ENCODE measurements around the gene NFE2L2.

DNA sequence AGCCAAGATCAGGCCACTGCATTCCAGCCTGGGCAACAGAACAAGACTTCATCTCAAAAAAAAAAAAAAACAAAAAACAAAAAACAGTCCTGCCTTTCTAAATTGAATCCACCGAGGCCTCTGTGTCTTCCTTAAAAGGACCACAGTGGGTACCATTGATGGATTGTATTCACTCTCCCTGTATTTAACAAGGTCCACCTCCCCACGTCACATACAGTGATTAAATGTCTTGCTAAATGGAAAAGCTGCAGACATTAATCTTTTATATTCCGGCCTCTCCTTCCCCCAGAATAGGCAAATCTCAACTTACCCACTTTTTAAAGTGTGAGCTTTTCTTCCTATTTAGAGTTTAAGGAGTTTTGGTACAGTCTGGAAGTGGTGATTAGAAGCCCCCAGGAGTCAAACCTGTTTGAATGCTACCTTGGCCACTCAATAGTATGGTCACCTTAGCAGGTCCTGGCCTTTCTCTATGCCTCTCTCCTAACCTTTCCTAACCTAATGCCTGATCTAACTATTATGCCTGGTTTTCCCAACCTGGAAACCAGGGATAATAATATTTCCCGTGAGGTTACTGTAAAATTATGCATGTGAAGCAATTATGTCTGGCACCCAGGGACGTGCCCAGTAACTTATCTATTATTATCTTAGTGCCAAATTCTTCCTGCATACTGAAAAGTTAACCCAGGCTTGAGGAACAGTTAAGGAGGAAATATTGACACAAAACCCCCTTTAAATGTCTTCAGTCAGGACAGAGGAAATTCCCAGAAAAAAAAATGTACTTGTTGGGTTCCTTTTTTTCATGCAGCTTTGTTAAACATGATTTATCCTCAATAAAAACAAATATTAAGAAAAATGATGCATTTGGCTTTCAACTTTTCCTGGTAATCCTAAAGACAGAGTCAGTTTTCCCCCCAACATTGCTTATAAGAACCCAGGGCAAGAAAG is 3.1 kb downstream of the NFE2L2 start:
- TF ChIP-seq, protein P1, sequence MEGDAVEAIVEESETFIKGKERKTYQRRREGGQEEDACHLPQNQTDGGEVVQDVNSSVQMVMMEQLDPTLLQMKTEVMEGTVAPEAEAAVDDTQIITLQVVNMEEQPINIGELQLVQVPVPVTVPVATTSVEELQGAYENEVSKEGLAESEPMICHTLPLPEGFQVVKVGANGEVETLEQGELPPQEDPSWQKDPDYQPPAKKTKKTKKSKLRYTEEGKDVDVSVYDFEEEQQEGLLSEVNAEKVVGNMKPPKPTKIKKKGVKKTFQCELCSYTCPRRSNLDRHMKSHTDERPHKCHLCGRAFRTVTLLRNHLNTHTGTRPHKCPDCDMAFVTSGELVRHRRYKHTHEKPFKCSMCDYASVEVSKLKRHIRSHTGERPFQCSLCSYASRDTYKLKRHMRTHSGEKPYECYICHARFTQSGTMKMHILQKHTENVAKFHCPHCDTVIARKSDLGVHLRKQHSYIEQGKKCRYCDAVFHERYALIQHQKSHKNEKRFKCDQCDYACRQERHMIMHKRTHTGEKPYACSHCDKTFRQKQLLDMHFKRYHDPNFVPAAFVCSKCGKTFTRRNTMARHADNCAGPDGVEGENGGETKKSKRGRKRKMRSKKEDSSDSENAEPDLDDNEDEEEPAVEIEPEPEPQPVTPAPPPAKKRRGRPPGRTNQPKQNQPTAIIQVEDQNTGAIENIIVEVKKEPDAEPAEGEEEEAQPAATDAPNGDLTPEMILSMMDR (IDR thresholded peaks at IDR 0.05), result no peak
- TF ChIP-seq EZH2 (IDR thresholded peaks at IDR 0.05; ENCODE audit: borderline replicate concordance, insufficient read depth, low read depth, low read length, poor library complexity, severe bottlenecking), result no peak
